HCT116 (cell line): ENCODE measurements around the gene MBD6. TPM values are rescaled to one million over a fixed set of nuclear protein-coding genes. Genes with fewer than 3 reads are reported as not detected.

ENCODE experiments used
- ATAC-seq: fragments of 200-7000 bp; cut with Tn5 transposase; 2 replicates; pipeline ENCODE4 v1.9.1; 2020; ENCODE audit warnings: mild to moderate bottlenecking, moderate library complexity
- BruUV-seq: library from RNA; stranded (reverse); fragments of 400-500 nt; replicated peaks from 2 replicates; lab custom pipeline; 2021; lab: Mats Ljungman, UMichigan
- CTCF ChIA-PET: fragments of 300-600 bp; sonication (Branson Sonifier 250); formaldehyde crosslinking; loops from one replicate; lab custom pipeline; 2021; ENCODE audit warnings: antibody characterized with exemption; lab: Charles Lee
- POLR2A ChIA-PET: fragments of 300-600, 350-600 bp; sonication (Branson Sonifier 250); formaldehyde crosslinking; loops from one replicate; lab custom pipeline; 2021; ENCODE audit warnings: antibody characterized with exemption; lab: Charles Lee
- RAD21 ChIA-PET, 2 experiments: fragments of 300-600 bp; sonication (Branson Sonifier 250); formaldehyde crosslinking; loops; one replicate each; lab custom pipeline; 2023; ENCODE audit warnings: low total read pairs in 2 of 2; ENCODE audit not compliant: uncharacterized antibody in 2 of 2, unreplicated experiment in 2 of 2, low non-redundant PET in 1 of 2; lab: Charles Lee
- DNase-seq: peaks from one replicate; pipeline ENCODE4 v3.0.0-alpha.2; 2010; ENCODE audit warnings: low read depth, low spot score
- H2AFZ ChIP-seq: fragments of 200-600 bp; shearing (Covaris generic), sonication (generic); 2 replicates; pipeline ENCODE4 v1.6.1; 2017; ENCODE audit warnings: low read depth, mixed run types, mixed read lengths, antibody characterized with exemption, low read length; ENCODE audit not compliant: poor library complexity, severe bottlenecking
- H3K27ac ChIP-seq: 2 replicates; pipeline ENCODE4 v1.5.1; 2012; ENCODE audit warnings: low read depth, low read length
- H3K27me3 ChIP-seq: fragments of 200-600 bp; sonication (generic); 2 replicates; pipeline ENCODE4 v1.6.1; 2016; ENCODE audit warnings: mixed run types, low read length, mixed read lengths; ENCODE audit not compliant: insufficient read depth
- H3K36me3 ChIP-seq, 2 experiments: fragments of 200-500 bp in 1 of 2; fragments of 200-600 bp in 1 of 2; sonication (Bioruptor generic) in 1 of 2; sonication (generic) in 1 of 2; 2 replicates each; pipeline versions ENCODE4 v1.5.1 to v1.6.1; 2014 to 2016; ENCODE audit warnings: low read length in 2 of 2, inconsistent platforms in 1 of 2, mixed read lengths in 1 of 2, mixed run types in 1 of 2; ENCODE audit not compliant: insufficient read depth in 2 of 2, control insufficient read depth in 1 of 2
- H3K4me1 ChIP-seq, 2 experiments: fragments of 200-600 bp in 1 of 2; sonication (generic) in 1 of 2; 2 replicates each; pipeline versions ENCODE4 v1.5.1 to v1.6.1; 2012 to 2017; ENCODE audit warnings: low read length in 2 of 2, inconsistent platforms in 1 of 2, mild to moderate bottlenecking in 1 of 2, mixed read lengths in 1 of 2, mixed run types in 1 of 2, moderate library complexity in 1 of 2; ENCODE audit not compliant: insufficient read depth in 2 of 2, control insufficient read depth in 1 of 2
- H3K4me2 ChIP-seq: fragments of 200-600 bp; sonication (generic); 2 replicates; pipeline ENCODE4 v1.6.1; 2017; ENCODE audit warnings: mixed run types, low read length, mixed read lengths
- H3K4me3 ChIP-seq, 2 experiments: fragments of 200-600 bp in 1 of 2; sonication (generic) in 1 of 2; replicated peaks in 1 of 2; 2 replicates each; pipeline ENCODE4 v1.5.1; 2011 to 2016; ENCODE audit warnings: low read length in 2 of 2, control low read depth in 1 of 2, low read depth in 1 of 2, mild to moderate bottlenecking in 1 of 2, mixed read lengths in 1 of 2, mixed run types in 1 of 2
- H3K79me2 ChIP-seq: fragments of 200-600 bp; sonication (generic); 2 replicates; pipeline ENCODE4 v1.6.1; 2017; ENCODE audit warnings: mild to moderate bottlenecking, mixed run types, low read length, moderate library complexity, mixed read lengths; ENCODE audit not compliant: insufficient read depth
- H3K9ac ChIP-seq: fragments of 200-600 bp; sonication (generic); 2 replicates; pipeline ENCODE4 v1.6.1; 2016; ENCODE audit warnings: low read length, mixed read lengths
- H3K9me2 ChIP-seq: fragments of 200-600 bp; sonication (generic), shearing (Covaris generic); 2 replicates; pipeline ENCODE4 v1.6.1; 2017; ENCODE audit warnings: mixed run types, mild to moderate bottlenecking, moderate library complexity; ENCODE audit not compliant: insufficient read depth
- H3K9me3 ChIP-seq, 2 experiments: fragments of 200-500 bp in 1 of 2; fragments of 200-600 bp in 1 of 2; sonication (Bioruptor generic) in 1 of 2; sonication (generic) in 1 of 2; 2 replicates each; pipeline ENCODE4 v1.6.1; 2014 to 2017; ENCODE audit warnings: low read length in 2 of 2, mixed read lengths in 2 of 2, inconsistent platforms in 1 of 2, low read depth in 1 of 2, mild to moderate bottlenecking in 1 of 2, mixed run types in 1 of 2, moderate library complexity in 1 of 2; ENCODE audit not compliant: control insufficient read depth in 1 of 2, insufficient read depth in 1 of 2
- H4K20me1 ChIP-seq: fragments of 200-600 bp; sonication (generic), shearing (Covaris generic); 2 replicates; pipeline ENCODE4 v1.6.1; 2017; ENCODE audit warnings: mixed run types, mild to moderate bottlenecking, moderate library complexity; ENCODE audit not compliant: insufficient read depth
- CBX3 ChIP-seq: IDR thresholded peaks from 2 replicates; pipeline ENCODE4 v1.6.1; 2012; ENCODE audit warnings: low read depth
- CEBPB ChIP-seq: IDR thresholded peaks from 2 replicates; pipeline ENCODE4 v1.6.1; 2012; ENCODE audit warnings: low read depth
- CTCF ChIP-seq, 3 experiments: fragments of 200-600 bp in 1 of 3; sonication (generic) in 1 of 3; IDR thresholded peaks in 2 of 3; conservative IDR thresholded peaks in 1 of 3; 2 replicates each; pipeline ENCODE4 v1.5.1; 2012 to 2017; ENCODE audit warnings: low read depth in 2 of 3, low read length in 2 of 3, antibody characterized with exemption in 1 of 3, borderline replicate concordance in 1 of 3, control low read depth in 1 of 3, mild to moderate bottlenecking in 1 of 3, mixed read lengths in 1 of 3, mixed run types in 1 of 3, moderate library complexity in 1 of 3; ENCODE audit not compliant: insufficient read depth in 1 of 3
- ELF1 ChIP-seq: IDR thresholded peaks from 2 replicates; pipeline ENCODE4 v1.6.1; 2012; ENCODE audit warnings: low read depth, borderline replicate concordance
- EZH2 ChIP-seq: fragments of 200-600 bp; sonication (generic); IDR thresholded peaks from 2 replicates; pipeline ENCODE4 v1.6.1; 2017; ENCODE audit warnings: antibody characterized with exemption, mixed run types
- JUND ChIP-seq: IDR thresholded peaks from 2 replicates; pipeline ENCODE4 v1.6.1; 2012
- POLR2A ChIP-seq: IDR thresholded peaks from 2 replicates; pipeline ENCODE4 v1.7.0; 2011; ENCODE audit warnings: borderline replicate concordance; ENCODE audit not compliant: insufficient read depth, insufficient read length; ENCODE audit errors: extremely low read depth
- RAD21 ChIP-seq: IDR thresholded peaks from 2 replicates; pipeline ENCODE4 v1.6.1; 2012; ENCODE audit warnings: low read depth, mild to moderate bottlenecking
- REST ChIP-seq: IDR thresholded peaks from 2 replicates; pipeline ENCODE4 v1.6.1; 2012; ENCODE audit warnings: low read depth
- SIN3A ChIP-seq: IDR thresholded peaks from 2 replicates; pipeline ENCODE4 v1.6.1; 2012; ENCODE audit warnings: low read depth
- SP1 ChIP-seq: IDR thresholded peaks from 2 replicates; pipeline ENCODE4 v1.6.1; 2012; ENCODE audit warnings: low read depth
- SRF ChIP-seq: IDR thresholded peaks from 2 replicates; pipeline ENCODE4 v1.6.1; 2012; ENCODE audit warnings: low read depth
- YY1 ChIP-seq: IDR thresholded peaks from 2 replicates; pipeline ENCODE4 v1.6.1; 2011; ENCODE audit warnings: low read length, low read depth, moderate library complexity, mild to moderate bottlenecking; ENCODE audit not compliant: insufficient replicate concordance; ENCODE audit errors: extremely low read depth
- ZFX ChIP-seq: fragments of 450-650 bp; IDR thresholded peaks from 2 replicates; pipeline ENCODE4 v1.6.1; 2017
- ZNF274 ChIP-seq: fragments of 200-500 bp; sonication (Bioruptor generic); IDR thresholded peaks from 2 replicates; pipeline ENCODE4 v1.6.1; 2014; ENCODE audit warnings: mild to moderate bottlenecking, low read depth, low read length, inconsistent platforms
- intact Hi-C: fragments of 100-400 bp; cut with micrococcal nuclease; formaldehyde crosslinking; loops from 2 replicates; pipeline ENCODE4 v1.10.0; 2022
- total RNA-seq: library from RNA; stranded (reverse); gene quantifications from one replicate; pipeline ENCODE4 v1.2.1, GENCODE V29; 2021; ENCODE audit not compliant: unreplicated experiment

The MBD6 gene
- total RNA-seq, 1 experiment from 2014 or later = 70.1 TPM

- Histone ChIP-seq H4K20me1 (no peaks in the 10 kb centered on the region), H3K27ac (no peak overlapping the region), H3K4me2 (no peak overlapping the region), H3K36me3 (peaks cover 27 to 36% of the 10 kb centered on the region in 2 experiments; a peak in 3 of 4 replicates), H3K27me3 (no peaks in the 10 kb centered on the region), H2AFZ (no peak overlapping the region), H3K9me3 (no peaks in the 10 kb centered on the region), H3K9me2 (no peaks in the 10 kb centered on the region)
- POLR2A ChIA-PET = no interaction called here
- CTCF ChIA-PET = interaction anchor here (0.6 to 1.6 kb wide), 2 partner anchors 48 to 338 kb away, joined by 3 to 4 read pairs; no protein-coding TSS in a partner anchor
- BruUV-seq = no TSS peak
- intact Hi-C loops = no loop called here
- TF ChIP-seq JUND (no peak), CTCF (IDR thresholded peaks at IDR 0.05 in 2 of 3, conservative IDR thresholded peaks at IDR 0.05 in 1 of 3; ENCODE audit: borderline replicate concordance in 1 of 3, insufficient read depth in 1 of 3, low read depth in 2 of 3, low read length in 2 of 3) (no peak), ELF1 (no peak)
- TF ChIP-seq, all 23 proteins: peak for 0
- RAD21 ChIA-PET = no interaction called here
- DNase-seq = no peak
- H3K4me1 ChIP-seq = no peaks in the 10 kb centered on the region
- H3K79me2 ChIP-seq = no peaks in the 10 kb centered on the region
- no peak for ATAC-seq
- no peak overlapping the region for H3K9ac ChIP-seq
- no peak overlapping the region for H3K4me3 ChIP-seq
Observed at GRCh38 chr12:57534991-57535543, 12.4 kb downstream of the MBD6 start.

- Histone ChIP-seq H3K4me3 (no peak overlapping the region), H3K9me2 (no peaks in the 10 kb centered on the region), H4K20me1 (no peaks in the 10 kb centered on the region), H3K79me2 (no peaks in the 10 kb centered on the region), H3K27me3 (no peaks in the 10 kb centered on the region), H3K27ac (no peak overlapping the region), H3K9me3 (no peaks in the 10 kb centered on the region), H3K36me3 (peaks cover 19 to 27% of the 10 kb centered on the region in 2 experiments; a peak in 3 of 4 replicates), H3K4me1 (no peaks in the 10 kb centered on the region), H3K4me2 (no peak overlapping the region), H3K9ac (no peak overlapping the region), H2AFZ (no peak overlapping the region)
- RAD21 ChIA-PET = no interaction called here
- no TSS peak for BruUV-seq
- POLR2A ChIA-PET = no interaction called here
- CTCF ChIA-PET = no interaction called here
- ATAC-seq (no peak), DNase-seq (no peak)
- intact Hi-C loops = no loop called here
- TF ChIP-seq ELF1 = no peak
- TF ChIP-seq SIN3A = no peak
- TF ChIP-seq REST = no peak
- no peak for TF ChIP-seq EZH2
- no peak for TF ChIP-seq POLR2A
- no peak for TF ChIP-seq CEBPB
- TF ChIP-seq RAD21 = no peak
- TF ChIP-seq SP1 = no peak
- TF ChIP-seq ZFX = no peak
- TF ChIP-seq SRF = no peak
- no peak for TF ChIP-seq ZNF274
- no peak for TF ChIP-seq YY1
- no peak for TF ChIP-seq CBX3
Observed at GRCh38 chr12:57535764-57536596, 13.4 kb downstream of the MBD6 start.
